Spinal cord (tissue), 10 donors: ENCODE data around the gene HIP1R. TPM values are rescaled to one million over a fixed set of nuclear protein-coding genes. Genes with fewer than 3 reads are reported as not detected.

Experiments
- DNase-seq, 6 donors: peaks; one replicate each; pipeline versions ENCODE4 v3.0.0 to v3.0.0-alpha.2; 2013 to 2015; ENCODE audit warnings: low spot score in 6 of 6, low read depth in 4 of 6
- H3K27ac ChIP-seq: one replicate; pipeline ENCODE4 v1.5.1; 2013; ENCODE audit warnings: low read depth, low read length, control low read depth
- H3K27me3 ChIP-seq: one replicate; pipeline ENCODE4 v1.6.1; 2013; ENCODE audit warnings: low read length; ENCODE audit not compliant: control insufficient read depth, insufficient read depth
- H3K36me3 ChIP-seq: one replicate; pipeline ENCODE4 v1.6.1; 2013; ENCODE audit warnings: low read length; ENCODE audit not compliant: control insufficient read depth, insufficient read depth
- H3K4me1 ChIP-seq: one replicate; pipeline ENCODE4 v1.6.1; 2013; ENCODE audit warnings: low read length; ENCODE audit not compliant: control insufficient read depth, insufficient read depth
- H3K4me3 ChIP-seq: one replicate; pipeline ENCODE4 v1.5.1; 2013; ENCODE audit warnings: low read depth, low read length, control low read depth
- H3K9me3 ChIP-seq: one replicate; pipeline ENCODE4 v1.6.1; 2013; ENCODE audit warnings: low read length; ENCODE audit not compliant: control insufficient read depth, insufficient read depth
- WGBS: methylation state at CpG from one replicate; pipeline ENCODE4 v1.1.5; 2013; ENCODE audit warnings: missing lambda C conversion rate; ENCODE audit not compliant: insufficient coverage; 5-methylcytosine and 5-hydroxymethylcytosine counted together
- polyA plus RNA-seq, 2 donors: library from polyadenylated mRNA; unstranded; fragments of 120-200 nt; gene quantifications; one replicate each; pipeline ENCODE4 v1.2.1, GENCODE V29; 2013; ENCODE audit not compliant: insufficient read length in 2 of 2
- total RNA-seq, 2 donors: library from RNA; depleted of rRNA in 1 of 2; stranded (reverse); fragments of 120-200 nt in 1 of 2; fragments of >200 nt in 1 of 2; gene quantifications; one replicate each; pipeline versions ENCODE4 v1.2.3 to v1.2.4, GENCODE V29; 2013 to 2014
- donor health status: healthy.

HIP1R gene
- total and polyA plus RNA-seq, 4 donors = 37.5 to 71.4 (median 49.8) TPM

GRCh38 chr12:122841544-122842321 is 6.5 kb downstream of the HIP1R start:
- peak in 2 of 6 donors; percentile 61 to 65 for DNase-seq
- peaks cover 82% of the 10 kb centered on the region for H3K4me1 ChIP-seq
- peaks cover 44% of the 10 kb centered on the region for H3K36me3 ChIP-seq
- H3K27me3 ChIP-seq = no peaks in the 10 kb centered on the region
- no peak overlapping the region for H3K4me3 ChIP-seq
- WGBS = 35% methylated on average over 18 of the region's 23 CpGs
- H3K27ac ChIP-seq = peak overlapping the region; percentile 57
- no peaks in the 10 kb centered on the region for H3K9me3 ChIP-seq

- H3K27me3 ChIP-seq = no peaks in the 10 kb centered on the region
- H3K36me3 ChIP-seq = peaks cover 54% of the 10 kb centered on the region
- H3K9me3 ChIP-seq = no peaks in the 10 kb centered on the region
- no peak overlapping the region for H3K4me3 ChIP-seq
- peaks cover 86% of the 10 kb centered on the region for H3K4me1 ChIP-seq
- 70% methylated on average over 20 of the region's 22 CpGs for WGBS
- H3K27ac ChIP-seq = peak overlapping the region; percentile 57
- DNase-seq = no peak
Measured at GRCh38 chr12:122842505-122843405, 7.5 kb downstream of the HIP1R start.

- 92% methylated on average over 6 of the region's 8 CpGs for WGBS
- Histone ChIP-seq H3K27ac (no peak overlapping the region), H3K4me3 (no peak overlapping the region), H3K36me3 (peaks cover 61% of the 10 kb centered on the region), H3K4me1 (peaks cover 89% of the 10 kb centered on the region), H3K27me3 (no peaks in the 10 kb centered on the region), H3K9me3 (no peaks in the 10 kb centered on the region)
- DNase-seq = no peak
Measured at GRCh38 chr12:122843455-122843854, 8.2 kb downstream of the HIP1R start.

GRCh38 chr12:122844366-122844971 is 9.2 kb downstream of the HIP1R start:
- Histone ChIP-seq H3K36me3 (peaks cover 71% of the 10 kb centered on the region), H3K27ac (peak overlapping the region; percentile 67), H3K9me3 (no peaks in the 10 kb centered on the region), H3K4me1 (peaks cover 99% of the 10 kb centered on the region), H3K4me3 (no peak overlapping the region), H3K27me3 (no peaks in the 10 kb centered on the region)
- 75% methylated on average over 5 of the region's 8 CpGs for whole genome bisulfite sequencing
- no peak for DNase-seq

- Histone ChIP-seq H3K36me3 (peaks cover 71% of the 10 kb centered on the region), H3K27me3 (no peaks in the 10 kb centered on the region), H3K9me3 (no peaks in the 10 kb centered on the region), H3K4me1 (peaks cover 99% of the 10 kb centered on the region), H3K4me3 (no peak overlapping the region), H3K27ac (peak overlapping the region; percentile 67)
- 53% methylated on average over 30 of the region's 30 CpGs for WGBS
- peak in 2 of 6 donors; percentile 59 to 84 for DNase-seq
Measured at GRCh38 chr12:122845041-122845864, 10.0 kb downstream of the HIP1R start.

- Histone ChIP-seq H3K9me3 (no peaks in the 10 kb centered on the region), H3K27me3 (no peaks in the 10 kb centered on the region), H3K36me3 (peaks cover 74% of the 10 kb centered on the region), H3K4me1 (peaks cover 95% of the 10 kb centered on the region), H3K27ac (peak overlapping the region; percentile 67), H3K4me3 (no peak overlapping the region)
- 79% methylated on average over 14 of the region's 14 CpGs for WGBS
- DNase-seq = no peak
Measured at GRCh38 chr12:122845865-122846621, 10.8 kb downstream of the HIP1R start.

GRCh38 chr12:122846622-122847515 is 11.6 kb downstream of the HIP1R start:
- Histone ChIP-seq H3K9me3 (no peaks in the 10 kb centered on the region), H3K4me1 (peaks cover 89% of the 10 kb centered on the region), H3K36me3 (peaks cover 76% of the 10 kb centered on the region), H3K27ac (no peak overlapping the region), H3K27me3 (no peaks in the 10 kb centered on the region), H3K4me3 (no peak overlapping the region)
- no peak for DNase-seq
- WGBS = 83% methylated on average over 22 of the region's 27 CpGs

GRCh38 chr12:122847516-122847836 is 12.2 kb downstream of the HIP1R start:
- Histone ChIP-seq H3K27ac (no peak overlapping the region), H3K4me1 (peaks cover 89% of the 10 kb centered on the region), H3K27me3 (no peaks in the 10 kb centered on the region), H3K36me3 (peaks cover 80% of the 10 kb centered on the region), H3K4me3 (no peak overlapping the region), H3K9me3 (no peaks in the 10 kb centered on the region)
- no peak for DNase-seq
- WGBS = 87% methylated on average over 5 of the region's 5 CpGs
